ENCODE results near the gene RIMS3.

DNA sequence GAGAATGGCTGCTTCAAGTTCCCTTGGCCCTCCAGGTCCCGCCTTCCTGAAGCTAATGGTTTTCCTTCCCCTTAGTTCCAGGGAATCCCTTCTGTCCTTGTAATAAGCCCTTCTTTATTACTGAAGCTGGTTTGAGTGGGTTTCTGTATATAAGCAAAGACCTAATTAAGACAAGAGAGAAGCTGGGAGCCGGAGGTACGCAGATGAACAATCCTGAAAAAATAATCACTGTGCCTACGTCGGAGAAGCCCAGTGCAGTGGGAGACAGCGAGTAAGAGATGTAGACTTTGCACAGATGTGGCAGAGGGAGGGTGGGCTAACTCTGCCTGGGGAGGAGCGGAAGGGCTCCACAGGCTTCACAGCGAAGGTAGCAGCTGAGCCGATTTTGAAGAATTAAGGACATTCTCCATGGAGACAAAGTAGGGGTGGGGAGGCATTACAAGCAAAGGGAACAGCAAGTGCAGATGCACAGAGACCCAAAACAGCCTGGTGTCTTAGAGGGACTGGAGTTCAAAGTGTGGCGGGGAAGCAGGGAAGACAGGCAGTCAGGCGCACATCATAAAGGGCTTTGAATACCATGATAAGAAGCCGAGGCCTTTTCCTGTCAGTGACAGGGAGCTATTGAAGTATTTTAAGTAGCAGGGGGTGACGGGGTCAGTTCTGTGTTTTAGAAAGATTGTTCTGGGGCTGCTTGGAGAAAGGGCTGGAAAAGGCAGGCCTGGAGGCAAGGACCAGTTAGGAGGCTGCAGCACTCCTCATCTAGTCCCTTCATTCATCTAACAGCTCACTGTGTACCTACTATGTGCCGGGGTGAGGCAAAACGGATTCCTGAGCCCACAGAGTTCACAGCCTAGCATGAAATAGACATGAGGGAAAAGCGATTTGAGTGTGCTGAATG lies 6.5 kb downstream of the RIMS3 start:
- TF ChIP-seq, protein P1, sequence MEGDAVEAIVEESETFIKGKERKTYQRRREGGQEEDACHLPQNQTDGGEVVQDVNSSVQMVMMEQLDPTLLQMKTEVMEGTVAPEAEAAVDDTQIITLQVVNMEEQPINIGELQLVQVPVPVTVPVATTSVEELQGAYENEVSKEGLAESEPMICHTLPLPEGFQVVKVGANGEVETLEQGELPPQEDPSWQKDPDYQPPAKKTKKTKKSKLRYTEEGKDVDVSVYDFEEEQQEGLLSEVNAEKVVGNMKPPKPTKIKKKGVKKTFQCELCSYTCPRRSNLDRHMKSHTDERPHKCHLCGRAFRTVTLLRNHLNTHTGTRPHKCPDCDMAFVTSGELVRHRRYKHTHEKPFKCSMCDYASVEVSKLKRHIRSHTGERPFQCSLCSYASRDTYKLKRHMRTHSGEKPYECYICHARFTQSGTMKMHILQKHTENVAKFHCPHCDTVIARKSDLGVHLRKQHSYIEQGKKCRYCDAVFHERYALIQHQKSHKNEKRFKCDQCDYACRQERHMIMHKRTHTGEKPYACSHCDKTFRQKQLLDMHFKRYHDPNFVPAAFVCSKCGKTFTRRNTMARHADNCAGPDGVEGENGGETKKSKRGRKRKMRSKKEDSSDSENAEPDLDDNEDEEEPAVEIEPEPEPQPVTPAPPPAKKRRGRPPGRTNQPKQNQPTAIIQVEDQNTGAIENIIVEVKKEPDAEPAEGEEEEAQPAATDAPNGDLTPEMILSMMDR (IDR thresholded peaks at IDR 0.05; ENCODE audit: low read depth, low read length) = no peak
- TF ChIP-seq POLR2A (IDR thresholded peaks at IDR 0.05; ENCODE audit: extremely low read depth, insufficient read length) (no peak), MYC (IDR thresholded peaks at IDR 0.05; ENCODE audit: low read depth, low read length) (no peak)
- TF ChIP-seq, protein P2, sequence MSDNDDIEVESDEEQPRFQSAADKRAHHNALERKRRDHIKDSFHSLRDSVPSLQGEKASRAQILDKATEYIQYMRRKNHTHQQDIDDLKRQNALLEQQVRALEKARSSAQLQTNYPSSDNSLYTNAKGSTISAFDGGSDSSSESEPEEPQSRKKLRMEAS (IDR thresholded peaks at IDR 0.05; ENCODE audit: low read depth, low read length) = no peak

Data from NB4 (cell line).